Esophagus muscularis mucosa (tissue), 4 donors: ENCODE data around the gene DHPS.

Experiments
- CTCF ChIP-seq, 3 experiments: fragments of 200-600 bp in 2 of 3; fragments of 450-650 bp in 1 of 3; sonication (generic) in 2 of 3; IDR thresholded peaks; one replicate each; pipeline ENCODE4 v1.5.1; 2017 to 2019; ENCODE audit warnings: antibody characterized with exemption in 3 of 3, mild to moderate bottlenecking in 2 of 3, moderate library complexity in 1 of 3
- EP300 ChIP-seq: sonication (generic); formaldehyde crosslinking; IDR thresholded peaks from one replicate; pipeline ENCODE4 v1.6.1; 2017; ENCODE audit warnings: antibody characterized with exemption
- POLR2A ChIP-seq: fragments of 450-650 bp; IDR thresholded peaks from one replicate; pipeline ENCODE4 v1.6.1; 2017; ENCODE audit warnings: antibody characterized with exemption, moderate library complexity, mild to moderate bottlenecking, low read depth
- POLR2AphosphoS5 ChIP-seq, 2 donors: sonication (generic); formaldehyde crosslinking; IDR thresholded peaks; one replicate each; pipeline ENCODE4 v1.6.1; 2017; ENCODE audit warnings: antibody characterized with exemption in 2 of 2

- TF ChIP-seq CTCF (IDR thresholded peaks at IDR 0.05), result no peak
- no peak for TF ChIP-seq EP300
- TF ChIP-seq POLR2AphosphoS5 (IDR thresholded peaks at IDR 0.05), result no peak
- no peak for TF ChIP-seq POLR2A
Observed at GRCh38 chr19:12655546-12655945, 26.1 kb downstream of the DHPS start.
